ENCODE results near the gene COPE.
A peak's percentile ranks its signal among the peaks of the same experiment; 100 is the strongest.

The COPE gene

DNA sequence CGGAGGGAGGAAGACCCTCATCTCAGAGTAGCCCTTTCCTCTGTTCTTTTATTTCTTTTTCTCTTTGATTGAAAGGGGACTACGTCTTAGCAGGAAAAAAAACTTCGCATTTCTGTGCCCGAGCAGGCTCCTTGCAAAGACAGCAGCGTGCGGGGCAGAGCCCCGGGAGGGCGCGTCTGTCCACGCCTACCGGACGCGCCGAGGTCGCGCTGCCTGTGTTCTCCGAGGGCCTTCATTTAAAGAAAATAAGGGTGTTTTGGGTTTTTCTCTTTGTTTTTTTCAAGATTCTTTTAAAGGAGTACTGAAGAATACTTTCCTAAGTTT lies 52.4 kb downstream of the COPE start:
- no peak for DNase-seq

DNA sequence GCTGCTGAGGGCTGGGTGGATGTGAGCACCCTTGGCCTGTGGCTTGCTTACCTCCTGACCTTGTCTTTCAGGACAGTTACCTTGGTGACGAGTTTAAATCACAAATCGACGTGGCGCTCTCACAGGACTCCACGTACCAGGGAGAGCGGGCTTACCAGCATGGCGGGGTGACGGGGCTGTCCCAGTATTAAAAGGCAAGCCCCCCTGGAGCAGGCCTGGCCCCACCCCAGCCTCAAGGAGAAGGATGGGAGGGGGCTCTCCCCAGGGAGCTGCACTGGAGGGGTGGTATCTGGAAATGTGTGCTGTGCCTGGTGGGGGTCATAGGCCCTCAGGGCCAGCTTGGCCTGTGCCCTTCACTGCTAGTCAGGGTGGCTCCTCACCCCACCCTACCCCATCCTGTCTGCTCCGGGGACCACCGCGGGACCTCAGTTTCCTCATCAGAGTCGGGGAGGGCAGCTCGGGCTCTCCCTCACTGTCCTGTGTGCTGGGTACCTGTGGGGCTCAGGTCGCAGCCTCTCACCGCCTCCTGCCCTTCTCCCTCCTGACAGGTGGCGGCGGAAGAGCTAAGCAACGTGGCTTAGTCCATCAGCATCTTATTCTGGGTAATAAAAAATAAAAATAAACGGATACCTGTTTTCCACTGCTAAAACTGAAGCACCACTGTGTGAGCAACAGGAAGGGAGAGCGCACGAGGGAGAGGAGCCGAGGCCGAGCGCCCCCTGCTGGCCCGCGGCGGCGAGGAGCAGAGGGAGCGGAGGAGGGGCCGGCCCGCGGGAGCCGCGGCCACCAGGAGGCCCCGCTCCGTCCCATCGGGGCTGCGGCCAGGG lies 53.0 kb downstream of the COPE start:
- DNase-seq, result peak; percentile 72

DNA sequence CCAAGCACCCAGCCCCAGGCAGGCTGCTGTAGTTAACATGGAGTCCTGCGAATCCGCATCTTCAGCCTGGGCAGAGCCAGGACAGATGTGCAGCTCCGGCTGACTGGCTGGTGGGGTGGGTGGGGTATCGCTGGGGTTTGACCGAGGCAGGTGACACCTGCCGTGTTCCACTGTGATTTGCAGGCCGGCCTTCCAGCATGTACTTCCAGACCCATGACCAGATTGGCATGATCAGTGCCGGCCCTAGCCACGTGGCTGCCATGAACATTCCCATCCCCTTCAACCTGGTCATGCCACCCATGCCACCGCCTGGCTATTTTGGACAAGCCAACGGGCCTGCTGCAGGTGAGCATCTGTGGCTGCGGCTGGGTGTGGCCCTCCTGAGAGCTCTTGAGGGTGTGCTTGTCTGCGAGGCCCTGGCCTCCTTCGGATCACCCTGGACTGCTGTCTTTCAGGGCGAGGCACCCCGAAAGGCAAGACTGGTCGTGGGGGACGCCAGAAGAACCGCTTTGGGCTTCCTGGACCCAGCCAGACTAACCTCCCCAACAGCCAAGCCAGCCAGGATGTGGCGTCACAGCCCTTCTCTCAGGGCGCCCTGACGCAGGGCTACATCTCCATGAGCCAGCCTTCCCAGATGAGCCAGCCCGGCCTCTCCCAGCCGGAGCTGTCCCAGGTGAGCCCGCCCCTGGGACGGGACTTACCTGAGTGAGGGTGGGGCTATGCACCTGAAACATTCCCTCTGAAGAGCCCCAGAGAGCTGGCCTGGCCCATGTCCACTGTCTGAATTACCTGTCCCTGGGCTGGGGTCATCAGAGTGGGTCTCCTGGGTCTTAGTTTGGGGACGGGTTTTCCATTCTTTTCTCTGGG lies 53.8 kb downstream of the COPE start:
- DNase-seq, result no peak

DNA sequence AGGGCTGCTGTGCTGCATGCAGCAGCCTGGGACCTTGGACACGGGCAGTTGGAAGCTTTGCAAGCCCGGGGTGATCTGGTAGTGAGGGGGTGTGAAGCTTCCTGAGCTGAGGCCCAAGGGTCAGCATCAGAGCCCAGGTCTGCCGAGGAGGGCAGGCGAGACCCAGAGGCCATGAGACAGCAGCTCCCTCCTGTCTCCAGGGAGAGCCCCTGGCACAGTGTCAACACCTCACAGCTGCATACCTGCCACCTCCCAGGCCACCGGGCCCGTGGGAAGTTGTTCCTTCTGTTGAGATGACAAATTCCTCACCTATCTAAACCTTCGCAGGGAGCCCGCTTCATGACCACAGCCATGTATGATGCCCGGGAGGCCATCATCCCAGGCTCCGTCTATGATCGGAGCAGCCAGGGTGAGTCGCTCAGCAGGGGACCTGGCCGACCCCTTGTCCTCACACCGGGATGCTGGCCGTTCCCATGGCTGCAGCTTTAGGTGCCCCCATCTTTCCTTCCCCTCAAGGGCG lies 55.3 kb downstream of the COPE start:
- DNase-seq, result no peak

DNA sequence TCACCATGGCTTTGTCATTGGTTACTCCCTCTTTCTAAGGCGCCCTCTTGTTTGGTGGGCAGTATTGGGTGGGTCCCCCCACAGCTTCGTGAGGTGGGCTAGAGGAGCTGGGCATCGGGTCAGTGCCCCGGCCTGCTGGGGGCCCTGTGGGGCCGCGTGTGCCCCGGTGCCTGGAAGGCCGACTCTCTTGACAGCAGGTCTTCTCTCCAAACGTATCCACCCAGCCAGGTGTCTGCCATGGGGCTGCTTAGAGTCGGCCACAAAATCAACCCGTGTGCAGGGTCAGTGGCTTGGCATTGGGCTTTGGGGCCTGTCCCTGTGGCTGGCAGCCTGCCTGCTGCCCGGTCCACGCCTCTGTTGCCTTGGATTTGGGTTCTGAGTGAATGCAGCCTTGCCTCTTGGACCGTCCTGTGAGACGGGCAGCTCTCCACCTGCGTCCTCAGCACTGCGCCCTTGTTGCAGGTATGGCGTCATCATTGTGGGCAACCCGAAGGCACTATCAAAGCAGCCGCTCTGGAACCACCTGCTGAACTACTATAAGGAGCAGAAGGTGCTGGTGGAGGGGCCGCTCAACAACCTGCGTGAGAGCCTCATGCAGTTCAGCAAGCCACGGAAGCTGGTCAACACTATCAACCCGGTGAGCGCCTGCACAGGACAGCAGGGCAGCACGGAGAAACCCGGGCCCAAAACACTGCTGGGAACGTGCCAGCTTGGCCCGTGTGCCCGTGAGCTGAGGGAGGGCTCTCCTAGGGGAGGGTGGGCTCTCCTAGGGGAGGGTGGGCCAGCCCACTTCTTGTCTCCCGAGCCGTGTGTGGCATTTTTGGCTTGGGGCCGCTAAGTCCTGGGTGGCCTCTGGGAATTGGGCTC lies 56.0 kb downstream of the COPE start:
- DNase-seq, result no peak

DNA sequence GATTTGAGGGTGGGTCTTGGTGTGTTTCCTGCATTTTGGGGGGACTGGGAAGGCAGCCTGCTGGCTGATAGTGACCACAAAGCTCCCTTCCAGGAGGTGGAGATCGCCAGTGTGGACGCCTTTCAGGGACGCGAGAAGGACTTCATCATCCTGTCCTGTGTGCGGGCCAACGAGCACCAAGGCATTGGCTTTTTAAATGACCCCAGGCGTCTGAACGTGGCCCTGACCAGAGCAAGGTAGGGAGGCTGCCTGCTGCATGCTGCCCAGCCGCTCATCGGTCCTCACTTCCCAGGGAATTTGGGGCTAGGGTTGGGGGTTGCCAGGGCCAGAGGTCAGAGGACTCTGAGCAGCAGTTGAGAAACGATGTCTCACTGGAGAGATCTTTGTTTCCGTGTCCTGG lies 57.3 kb downstream of the COPE start:
- DNase-seq, result no peak

DNA sequence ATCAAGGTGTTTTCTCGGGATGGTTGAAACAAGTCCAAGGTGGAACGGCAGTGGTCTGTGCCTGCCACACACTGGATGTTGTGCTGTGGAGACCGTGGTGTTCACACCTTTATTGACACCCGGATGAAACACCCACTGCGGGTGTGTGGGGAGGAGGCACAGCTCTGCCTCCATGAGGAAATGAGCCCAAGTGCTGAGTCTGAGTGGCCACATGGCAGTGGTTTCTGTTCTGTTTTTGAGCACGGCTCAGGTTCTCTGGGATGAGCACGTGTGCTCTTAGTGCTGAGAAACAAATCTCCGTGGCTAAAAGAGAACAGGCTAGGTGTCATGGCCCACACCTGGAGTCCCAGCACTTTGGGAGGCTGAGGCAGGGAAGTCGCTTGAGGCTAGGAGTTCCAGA lies 58.0 kb downstream of the COPE start:
- DNase-seq, result no peak

DNA sequence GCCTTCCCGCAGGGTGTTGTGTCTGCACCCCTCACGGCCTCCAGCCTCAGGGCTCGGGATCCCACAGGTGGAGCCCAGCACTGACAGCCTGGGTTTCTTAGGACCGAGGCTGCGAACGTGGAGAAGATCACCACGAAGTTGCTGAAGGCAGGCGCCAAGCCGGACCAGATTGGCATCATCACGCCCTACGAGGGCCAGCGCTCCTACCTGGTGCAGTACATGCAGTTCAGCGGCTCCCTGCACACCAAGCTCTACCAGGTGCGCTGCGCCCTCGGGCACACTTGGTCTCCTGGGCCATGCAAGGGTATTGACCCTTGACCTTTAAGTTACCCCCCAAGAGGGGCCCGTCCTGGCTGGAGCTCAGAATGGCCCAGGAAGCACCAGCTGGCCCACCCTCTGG lies 58.5 kb downstream of the COPE start:
- DNase-seq, result no peak

DNA sequence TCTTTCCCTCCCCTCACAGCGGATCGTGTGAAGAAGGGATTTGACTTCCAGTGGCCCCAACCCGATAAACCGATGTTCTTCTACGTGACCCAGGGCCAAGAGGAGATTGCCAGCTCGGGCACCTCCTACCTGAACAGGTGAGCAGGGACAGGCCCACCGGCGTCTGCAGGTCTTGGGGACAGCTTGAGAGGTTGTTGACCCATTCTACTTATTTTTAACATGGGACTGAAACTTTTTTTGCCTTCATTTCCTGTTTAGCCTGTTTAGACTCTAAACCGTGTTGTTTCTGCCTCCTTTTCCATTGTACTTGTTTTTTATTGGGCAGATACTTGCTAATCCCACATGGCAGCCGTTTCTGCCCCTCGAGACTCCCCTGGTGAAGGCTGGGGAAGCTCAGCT lies 58.9 kb downstream of the COPE start:
- no peak for DNase-seq

DNA sequence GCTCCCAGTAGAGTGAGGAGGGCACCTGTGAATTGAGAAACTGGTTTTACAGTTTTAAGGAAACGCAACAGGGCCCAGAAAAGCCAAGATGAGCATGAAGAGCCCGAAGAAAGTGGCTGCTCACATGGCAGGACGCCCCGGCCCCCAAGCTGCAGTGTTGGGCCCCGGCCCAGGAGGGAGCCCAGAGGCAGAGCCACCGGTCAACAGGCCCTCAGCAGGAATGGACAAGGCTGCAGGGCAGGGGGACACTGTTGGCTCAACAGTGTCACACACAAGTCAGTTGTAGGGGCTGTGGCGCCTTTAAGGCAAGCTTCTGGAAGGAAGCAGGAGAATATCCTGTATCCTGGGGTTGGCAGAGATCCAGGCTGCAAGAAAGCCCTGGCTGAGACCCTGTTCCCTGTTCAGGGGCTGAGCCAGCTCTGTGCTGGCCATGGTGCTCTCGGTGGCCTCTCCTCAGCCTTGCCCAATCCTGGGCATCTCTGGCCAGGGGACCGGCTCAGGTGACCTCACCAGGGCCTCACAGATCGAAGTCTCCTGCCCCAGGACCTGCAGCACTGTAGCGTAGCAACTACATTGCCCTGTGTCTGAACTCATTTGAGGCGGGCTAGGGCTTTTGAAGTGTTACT lies 59.4 kb downstream of the COPE start:
- no peak for DNase-seq

DNA sequence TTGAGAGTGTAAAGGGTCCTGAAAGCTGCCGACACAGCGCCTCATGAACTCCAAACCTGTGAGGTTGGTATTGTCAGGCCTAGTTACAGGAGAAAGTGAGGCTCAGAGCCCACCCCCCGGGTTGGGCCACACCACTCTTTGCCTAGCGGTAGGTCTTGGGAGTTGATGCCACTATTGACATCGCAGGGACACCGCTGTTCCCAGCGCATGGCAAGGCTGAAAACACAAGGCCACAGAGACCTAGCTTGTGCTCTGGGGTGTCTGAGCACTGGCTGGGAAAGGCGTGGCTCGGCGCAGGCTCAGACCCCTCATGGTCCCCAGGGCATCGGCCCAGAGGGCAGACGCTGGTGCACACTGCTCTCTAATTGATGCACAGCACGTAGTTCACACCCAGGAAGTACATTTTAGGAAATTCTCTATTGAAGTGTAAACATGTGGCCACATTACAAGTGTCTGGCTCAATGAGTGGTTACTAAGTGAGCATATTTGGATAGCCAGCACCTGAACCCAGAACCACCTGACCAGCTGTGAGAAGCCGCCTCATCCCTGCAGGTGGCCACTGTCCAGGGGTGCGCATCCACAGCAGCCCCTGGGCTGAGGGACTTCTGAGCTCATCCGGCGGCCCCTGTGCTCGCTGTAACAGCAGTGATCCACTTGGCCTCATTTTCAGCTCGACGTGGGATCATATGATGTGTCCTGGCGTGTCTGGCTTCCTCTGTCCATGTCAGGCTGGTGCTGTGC lies 60.1 kb downstream of the COPE start:
- DNase-seq, result no peak

DNA sequence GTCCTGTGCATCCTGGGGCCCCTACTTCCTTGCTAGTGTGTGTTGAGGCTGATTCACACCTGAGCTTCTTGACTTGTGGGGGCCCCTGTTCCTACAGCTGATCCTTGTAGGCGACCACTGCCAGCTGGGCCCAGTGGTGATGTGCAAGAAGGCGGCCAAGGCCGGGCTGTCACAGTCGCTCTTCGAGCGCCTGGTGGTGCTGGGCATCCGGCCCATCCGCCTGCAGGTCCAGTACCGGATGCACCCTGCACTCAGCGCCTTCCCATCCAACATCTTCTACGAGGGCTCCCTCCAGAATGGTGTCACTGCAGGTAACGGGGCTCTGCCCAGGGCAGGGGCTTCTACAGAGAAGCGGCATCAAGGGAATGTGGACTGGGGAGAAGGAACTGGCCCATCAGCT lies 62.0 kb downstream of the COPE start:
- no peak for DNase-seq

DNA sequence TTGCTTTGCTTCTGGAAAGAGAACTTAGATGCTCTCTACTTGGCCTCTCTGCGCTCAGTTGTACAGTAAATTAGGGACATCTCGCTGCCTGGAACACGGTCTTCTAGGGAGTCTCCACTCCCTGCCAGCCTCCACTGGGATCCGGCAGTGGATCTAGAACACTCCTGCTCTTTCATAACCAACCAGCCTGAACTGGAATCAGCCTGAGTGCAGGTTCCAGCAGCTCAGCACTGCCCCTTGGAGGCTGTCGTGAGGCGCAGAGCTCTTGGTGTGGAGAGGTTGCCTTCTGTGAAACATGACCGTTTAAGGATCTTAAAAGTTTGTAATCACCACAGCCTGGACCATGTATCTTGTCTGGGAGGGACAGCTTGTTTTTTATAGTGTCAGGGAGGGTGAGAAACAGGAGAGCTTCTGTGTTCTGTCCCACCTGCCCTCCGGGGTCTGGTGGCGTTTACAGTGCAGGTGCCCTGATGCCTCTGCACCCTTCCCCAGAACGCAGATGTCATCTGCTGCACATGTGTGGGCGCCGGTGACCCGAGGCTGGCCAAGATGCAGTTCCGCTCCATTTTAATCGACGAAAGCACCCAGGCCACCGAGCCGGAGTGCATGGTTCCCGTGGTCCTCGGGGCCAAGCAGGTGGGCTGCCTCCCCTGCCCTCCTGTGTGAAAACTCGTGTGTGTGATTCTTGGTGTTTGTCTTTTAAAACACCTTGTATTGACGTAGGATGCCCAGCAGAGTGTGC lies 62.6 kb downstream of the COPE start:
- DNase-seq, result no peak

DNA sequence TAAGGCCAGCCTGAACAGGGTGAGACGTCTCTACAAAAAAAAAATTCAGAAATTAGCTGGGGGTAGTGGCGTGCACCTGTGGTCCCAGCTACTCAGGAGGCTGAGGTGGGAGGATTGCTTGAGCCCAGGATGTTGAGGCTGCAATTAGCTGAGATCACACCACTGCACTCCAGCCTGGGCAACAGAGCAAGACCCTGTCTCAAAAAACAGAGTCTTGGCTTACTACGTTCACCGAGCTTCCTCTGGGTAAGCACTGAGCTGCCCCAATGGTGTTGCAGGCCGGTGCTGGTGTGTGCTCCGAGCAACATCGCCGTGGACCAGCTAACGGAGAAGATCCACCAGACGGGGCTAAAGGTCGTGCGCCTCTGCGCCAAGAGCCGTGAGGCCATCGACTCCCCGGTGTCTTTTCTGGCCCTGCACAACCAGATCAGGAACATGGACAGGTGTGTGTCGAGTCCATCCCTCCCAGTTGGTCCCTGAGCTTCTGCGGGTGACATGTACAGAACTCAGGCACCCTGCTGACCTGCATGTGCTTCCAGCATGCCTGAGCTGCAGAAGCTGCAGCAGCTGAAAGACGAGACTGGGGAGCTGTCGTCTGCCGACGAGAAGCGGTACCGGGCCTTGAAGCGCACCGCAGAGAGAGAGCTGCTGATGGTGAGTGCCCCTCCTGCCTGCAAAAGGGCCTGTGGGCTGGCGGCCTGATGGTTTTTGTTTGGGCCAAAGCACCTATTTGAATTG lies 63.4 kb downstream of the COPE start:
- DNase-seq, result no peak

DNA sequence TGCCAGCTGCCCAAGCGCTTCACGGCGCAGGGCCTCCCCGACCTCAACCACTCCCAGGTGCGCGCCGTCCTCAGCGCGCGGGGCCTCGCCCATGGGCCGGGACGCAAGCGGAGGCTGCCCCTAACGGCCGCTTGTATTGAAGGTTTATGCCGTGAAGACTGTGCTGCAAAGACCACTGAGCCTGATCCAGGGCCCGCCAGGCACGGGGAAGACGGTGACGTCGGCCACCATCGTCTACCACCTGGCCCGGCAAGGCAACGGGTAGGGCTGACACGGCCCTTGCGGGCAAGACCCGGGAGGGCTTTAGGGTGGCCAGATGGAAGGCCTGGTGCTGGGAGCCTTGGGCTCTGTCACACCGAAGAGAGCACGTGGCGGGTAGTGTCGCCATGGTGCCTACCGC lies 64.2 kb downstream of the COPE start:
- no peak for DNase-seq

DNA sequence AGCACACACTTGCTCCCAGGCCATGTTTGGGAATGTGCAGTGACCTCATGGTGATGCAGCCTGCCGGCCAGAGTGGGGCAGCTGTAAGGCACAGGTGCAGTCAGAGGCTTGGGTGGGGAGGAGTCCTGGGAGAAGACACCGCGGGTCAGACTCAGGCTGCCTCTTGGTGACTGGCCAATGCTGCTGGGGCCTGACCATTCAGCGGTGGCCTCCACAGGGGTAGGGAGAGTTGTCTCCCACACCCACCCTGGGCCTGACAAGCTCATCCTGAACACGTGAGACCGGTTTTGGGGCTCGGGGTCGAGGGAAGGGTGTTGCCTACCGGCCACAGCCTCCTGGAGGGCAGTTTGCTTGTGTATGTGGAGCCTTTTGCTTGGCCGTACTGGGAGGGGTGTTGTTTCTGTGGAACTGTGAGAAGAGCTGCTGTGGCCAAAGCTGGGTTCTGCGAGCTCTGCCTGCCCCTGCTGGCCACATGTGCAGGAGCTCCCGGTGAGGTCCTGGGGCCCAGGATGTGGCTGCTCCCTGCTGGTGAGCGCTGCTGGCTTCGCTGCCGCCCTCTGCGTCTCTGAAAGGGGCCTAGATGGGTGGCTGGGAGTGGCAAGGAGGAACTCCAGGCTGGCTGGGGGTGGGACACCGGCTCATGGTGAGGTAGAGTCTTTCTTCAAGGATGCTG lies 65.3 kb downstream of the COPE start:
- DNase-seq, result no peak

DNA sequence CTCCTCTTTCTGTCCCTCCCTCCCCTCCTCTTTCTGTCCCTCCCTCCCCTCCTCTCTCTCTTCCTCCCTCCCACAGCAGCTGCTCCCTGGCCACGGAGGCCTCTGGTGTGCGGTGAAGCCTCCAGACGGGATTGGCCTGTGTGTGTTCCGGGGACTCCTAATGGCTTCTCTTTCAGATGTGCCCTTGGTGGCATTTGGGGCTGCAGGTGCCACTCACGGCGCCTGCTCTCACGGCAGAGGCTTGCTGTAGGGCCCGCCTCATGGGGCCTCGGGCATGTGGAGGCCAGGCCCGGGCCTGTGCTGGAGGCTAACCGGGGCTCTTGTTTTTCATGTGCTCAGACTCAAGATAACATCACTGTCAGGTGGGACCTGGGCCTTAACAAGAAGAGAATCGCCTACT lies 66.5 kb downstream of the COPE start:
- no peak for DNase-seq

DNA sequence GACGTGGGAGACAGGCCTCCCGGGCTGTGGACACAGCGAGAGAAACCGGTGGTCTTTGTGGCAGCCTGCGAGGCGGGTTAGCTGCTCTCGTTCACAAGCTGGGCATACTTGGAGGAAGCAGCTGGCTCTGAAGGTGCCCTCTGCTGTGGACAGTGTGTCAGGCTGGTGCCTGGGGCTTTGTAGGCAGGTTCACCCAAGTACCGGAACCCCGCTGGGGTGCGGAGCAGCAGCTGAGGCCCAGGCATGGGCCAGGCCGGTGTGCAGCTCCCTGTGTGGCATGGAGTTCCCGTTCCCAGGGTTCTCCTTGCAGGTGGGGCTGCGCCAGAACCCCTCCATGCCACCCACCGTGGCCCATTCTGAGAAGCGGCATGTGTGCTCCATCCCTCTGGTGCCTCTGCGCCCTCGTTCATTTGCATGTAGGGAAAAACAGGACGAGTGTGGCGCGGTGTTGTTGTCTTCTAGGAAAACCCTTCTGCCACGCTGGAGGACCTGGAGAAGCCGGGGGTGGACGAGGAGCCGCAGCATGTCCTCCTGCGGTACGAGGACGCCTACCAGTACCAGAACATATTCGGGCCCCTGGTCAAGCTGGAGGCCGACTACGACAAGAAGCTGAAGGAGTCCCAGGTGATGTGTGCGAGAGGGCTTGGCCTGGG lies 67.4 kb downstream of the COPE start:
- DNase-seq, result no peak

Data from CD4-positive, alpha-beta T cell treated with Interleukin-17A for 4 hours (primary cell).